Fibroblast of the aortic adventitia (primary cell): ENCODE data around the gene MYRF. TPM values are rescaled to one million over a fixed set of nuclear protein-coding genes. Genes with fewer than 3 reads are reported as not detected.
A peak's percentile ranks its signal among the peaks of the same experiment; 100 is the strongest.

Source experiments
- DNase-seq: peaks from one replicate; pipeline ENCODE4 v3.0.0-alpha.2; 2010; ENCODE audit warnings: low read depth
- H3K4me3 ChIP-seq: 2 replicates; pipeline ENCODE4 v1.5.1; 2011; ENCODE audit warnings: low read depth, mild to moderate bottlenecking, control low read depth, low read length, moderate library complexity
- CTCF ChIP-seq: IDR thresholded peaks from 2 replicates; pipeline ENCODE4 v1.5.1; 2011; ENCODE audit warnings: mild to moderate bottlenecking, low read length, control low read depth, inconsistent platforms; ENCODE audit not compliant: insufficient read depth
- total RNA-seq: library from RNA; depleted of rRNA; stranded (reverse); fragments of >200 nt; gene quantifications from 2 replicates; pipeline ENCODE4 v1.2.3, GENCODE V29; 2012; ENCODE audit warnings: low replicate concordance

The MYRF gene
- total RNA-seq, 1 donor, result 0.18 TPM

GRCh38 chr11:61744181-61744580 is 8.3 kb upstream of the MYRF start:
- H3K4me3 ChIP-seq, result no peak overlapping the region
- TF ChIP-seq CTCF, result no peak
- DNase-seq, result no peak

GRCh38 chr11:61744609-61745156 is 7.8 kb upstream of the MYRF start:
- no peak overlapping the region for H3K4me3 ChIP-seq
- no peak for DNase-seq
- no peak for TF ChIP-seq CTCF

GRCh38 chr11:61745781-61746441 is 6.5 kb upstream of the MYRF start:
- no peak for DNase-seq
- H3K4me3 ChIP-seq, result no peak overlapping the region
- TF ChIP-seq CTCF, result no peak

- no peak for TF ChIP-seq CTCF
- DNase-seq, result no peak
- H3K4me3 ChIP-seq, result no peak overlapping the region
Measured at GRCh38 chr11:61746442-61747191, 5.8 kb upstream of the MYRF start.

GRCh38 chr11:61747192-61747966 is 5.1 kb upstream of the MYRF start:
- peak; percentile 61 for DNase-seq
- TF ChIP-seq CTCF, result peak; percentile 91
- no peak overlapping the region for H3K4me3 ChIP-seq

- DNase-seq, result no peak
- no peak overlapping the region for H3K4me3 ChIP-seq
- TF ChIP-seq CTCF, result no peak
Measured at GRCh38 chr11:61747967-61748285, 4.5 kb upstream of the MYRF start.
